Neural cell (in vitro differentiated cells): ENCODE results near the gene PGBD4. TPM values are rescaled to one million over a fixed set of nuclear protein-coding genes. Genes with fewer than 3 reads are reported as not detected.
A peak's percentile ranks its signal among the peaks of the same experiment; 100 is the strongest.

Experiments
- H2AFZ ChIP-seq: fragments of 200-600, 300-800 bp; sonication (generic), shearing (Covaris generic); 2 replicates; pipeline ENCODE4 v1.6.0; 2014; ENCODE audit warnings: low read depth, mild to moderate bottlenecking, antibody characterized with exemption, low read length, moderate library complexity
- H3F3A ChIP-seq: fragments of 200-600 bp; shearing (Covaris generic); 2 replicates; pipeline ENCODE4 v1.6.1; 2016; ENCODE audit warnings: mild to moderate bottlenecking, moderate library complexity, mixed read lengths, antibody characterized with exemption, low read length; ENCODE audit not compliant: insufficient read depth, poor library complexity, severe bottlenecking
- H3K27ac ChIP-seq: fragments of 200-600, 300-800 bp; sonication (generic), shearing (Covaris generic); 2 replicates; pipeline ENCODE4 v1.5.1; 2014; ENCODE audit warnings: mild to moderate bottlenecking, low read length, moderate library complexity
- H3K27me3 ChIP-seq: fragments of 300-800, 200-600 bp; sonication (generic), shearing (Covaris generic); 2 replicates; pipeline ENCODE4 v1.6.0; 2014; ENCODE audit warnings: mild to moderate bottlenecking, low read depth, low read length, moderate library complexity; ENCODE audit not compliant: insufficient read depth
- H3K36me3 ChIP-seq: fragments of 300-800, 200-600 bp; sonication (generic), shearing (Covaris generic); 2 replicates; pipeline ENCODE4 v1.5.1; 2014; ENCODE audit warnings: mild to moderate bottlenecking, antibody characterized with exemption, low read length, moderate library complexity; ENCODE audit not compliant: insufficient read depth
- H3K4me2 ChIP-seq: fragments of 300-800, 200-600 bp; sonication (generic), shearing (Covaris generic); 2 replicates; pipeline ENCODE4 v1.6.0; 2014; ENCODE audit warnings: mild to moderate bottlenecking, low read length
- H3K4me3 ChIP-seq: fragments of 300-800, 200-600 bp; sonication (generic), shearing (Covaris generic); 2 replicates; pipeline ENCODE4 v1.5.1; 2014; ENCODE audit warnings: mild to moderate bottlenecking, low read length, moderate library complexity
- H3K79me2 ChIP-seq: fragments of 200-600 bp; shearing (Covaris generic); replicated peaks from 2 replicates; pipeline ENCODE4 v1.6.0; 2014; ENCODE audit warnings: mild to moderate bottlenecking, low read length, moderate library complexity; ENCODE audit not compliant: insufficient read depth
- H3K9ac ChIP-seq: fragments of 300-800, 200-600 bp; sonication (generic), shearing (Covaris generic); 2 replicates; pipeline ENCODE4 v1.6.1; 2016; ENCODE audit warnings: mild to moderate bottlenecking, low read length, mixed read lengths
- H3K9me2 ChIP-seq: fragments of 200-600 bp; shearing (Covaris generic); 2 replicates; pipeline ENCODE4 v1.6.1; 2016; ENCODE audit warnings: mild to moderate bottlenecking, low read length, mixed read lengths; ENCODE audit not compliant: insufficient read depth
- H3K9me3 ChIP-seq: fragments of 200-600, 300-800 bp; sonication (generic), shearing (Covaris generic); 2 replicates; pipeline ENCODE4 v1.6.1; 2016; ENCODE audit warnings: mild to moderate bottlenecking, mixed run types, low read length, moderate library complexity, mixed read lengths
- H4K20me1 ChIP-seq: fragments of 200-600 bp; shearing (Covaris generic); 2 replicates; pipeline ENCODE4 v1.6.1; 2016; ENCODE audit warnings: mild to moderate bottlenecking, mixed run types; ENCODE audit not compliant: insufficient read depth
- CTCF ChIP-seq: fragments of 450-650 bp; IDR thresholded peaks from 2 replicates; pipeline ENCODE4 v1.5.1; 2014; ENCODE audit warnings: antibody characterized with exemption, mild to moderate bottlenecking, moderate library complexity; ENCODE audit not compliant: poor library complexity, severe bottlenecking
- EP300 ChIP-seq: fragments of 450-650 bp; conservative IDR thresholded peaks from 2 replicates; pipeline ENCODE4 v1.6.1; 2014; ENCODE audit warnings: antibody characterized with exemption, mild to moderate bottlenecking, moderate library complexity; ENCODE audit not compliant: poor library complexity, severe bottlenecking
- EZH2 ChIP-seq: fragments of 200-600, 300-800 bp; shearing (Covaris generic), sonication (generic); IDR thresholded peaks from 2 replicates; pipeline ENCODE4 v1.6.1; 2014; ENCODE audit warnings: antibody characterized with exemption, low read length, borderline replicate concordance, mild to moderate bottlenecking; ENCODE audit not compliant: insufficient read depth, poor library complexity, severe bottlenecking
- MXI1 ChIP-seq: fragments of 450-650 bp; conservative IDR thresholded peaks from 2 replicates; pipeline ENCODE4 v1.6.1; 2014; ENCODE audit warnings: antibody characterized with exemption, mild to moderate bottlenecking; ENCODE audit not compliant: poor library complexity, severe bottlenecking
- POLR2AphosphoS5 ChIP-seq: IDR thresholded peaks from 2 replicates; pipeline ENCODE4 v1.6.1; 2012
- RAD21 ChIP-seq: fragments of 450-650 bp; conservative IDR thresholded peaks from 2 replicates; pipeline ENCODE4 v1.6.1; 2014; ENCODE audit warnings: antibody characterized with exemption, mild to moderate bottlenecking, moderate library complexity
- REST ChIP-seq: IDR thresholded peaks from 2 replicates; pipeline ENCODE4 v1.6.1; 2012; ENCODE audit warnings: borderline replicate concordance
- SMC3 ChIP-seq: fragments of 450-650 bp; conservative IDR thresholded peaks from 2 replicates; pipeline ENCODE4 v1.6.1; 2014; ENCODE audit warnings: antibody characterized with exemption, mild to moderate bottlenecking, moderate library complexity; ENCODE audit not compliant: poor library complexity
- TAF1 ChIP-seq: IDR thresholded peaks from 2 replicates; pipeline ENCODE4 v1.6.1; 2012; ENCODE audit warnings: low read depth
- polyA plus RNA-seq: library from polyadenylated mRNA; depleted of rRNA; stranded (reverse); fragments of >200 nt; gene quantifications from 2 replicates; pipeline ENCODE4 v1.2.3, GENCODE V29; 2014

Gene PGBD4
- polyA plus RNA-seq, 1 donor from 2014 or later = 2.4 TPM

- H4K20me1 ChIP-seq = no peaks in the 10 kb centered on the region
- no peak overlapping the region for H3K4me2 ChIP-seq
- no peaks in the 10 kb centered on the region for H3F3A ChIP-seq
- no peaks in the 10 kb centered on the region for H3K79me2 ChIP-seq
- no peaks in the 10 kb centered on the region for H3K36me3 ChIP-seq
- H3K9me3 ChIP-seq = no peaks in the 10 kb centered on the region
- no peak overlapping the region for H3K27ac ChIP-seq
- no peak overlapping the region for H3K9ac ChIP-seq
- H3K9me2 ChIP-seq = no peaks in the 10 kb centered on the region
- TF ChIP-seq RAD21 (no peak), TAF1 (no peak), EP300 (no peak), POLR2AphosphoS5 (no peak)
- no peak overlapping the region for H3K4me3 ChIP-seq
- no peak overlapping the region for H2AFZ ChIP-seq
- no peaks in the 10 kb centered on the region for H3K27me3 ChIP-seq
Observed at GRCh38 chr15:34085746-34086145, 16.1 kb upstream of the PGBD4 start.

- no peaks in the 10 kb centered on the region for H3K27me3 ChIP-seq
- H3K27ac ChIP-seq = no peak overlapping the region
- H3K9me3 ChIP-seq = no peaks in the 10 kb centered on the region
- H3K4me3 ChIP-seq = peak overlapping the region; percentile 84
- H3K9me2 ChIP-seq = no peaks in the 10 kb centered on the region
- H3K36me3 ChIP-seq = peaks cover 5% of the 10 kb centered on the region
- no peak overlapping the region for H2AFZ ChIP-seq
- peak overlapping the region; percentile 83 for H3K4me2 ChIP-seq
- H4K20me1 ChIP-seq = no peaks in the 10 kb centered on the region
- H3F3A ChIP-seq = peaks cover 3% of the 10 kb centered on the region
- peaks cover 30% of the 10 kb centered on the region for H3K79me2 ChIP-seq
- H3K9ac ChIP-seq = no peak overlapping the region
- no peak for TF ChIP-seq POLR2AphosphoS5
- TF ChIP-seq MXI1 = no peak
- no peak for TF ChIP-seq CTCF
- no peak for TF ChIP-seq TAF1
- no peak for TF ChIP-seq REST
- TF ChIP-seq RAD21 = no peak
- TF ChIP-seq SMC3 = no peak
- TF ChIP-seq EP300 = no peak
- no peak for TF ChIP-seq EZH2
Observed at GRCh38 chr15:34099914-34100313, 2.0 kb upstream of the PGBD4 start.
